K562 (cell line): ENCODE results near the gene ZNF473. TPM values are rescaled to one million over a fixed set of nuclear protein-coding genes. Genes with fewer than 3 reads are reported as not detected.

Experiments used
- EHMT2 ChIP-seq: fragments of 450-650 bp; IDR thresholded peaks from 2 replicates; pipeline ENCODE4 v1.6.1; 2018; ENCODE audit warnings: antibody characterized with exemption
- ETS2 ChIP-seq: IDR thresholded peaks from 2 replicates; pipeline ENCODE4 v1.6.1; 2016; ENCODE audit warnings: borderline replicate concordance, missing genetic modification characterization, mild to moderate bottlenecking, moderate library complexity, missing compliant biosample characterization; ENCODE audit not compliant: poor library complexity, severe bottlenecking
- ETV1 ChIP-seq: fragments of 450-650 bp; conservative IDR thresholded peaks from 2 replicates; pipeline ENCODE4 v1.6.1; 2016; ENCODE audit warnings: missing genetic modification characterization, control low read depth, low read depth, missing compliant biosample characterization
- MAFK ChIP-seq: IDR thresholded peaks from 2 replicates; pipeline ENCODE4 v1.6.1; 2011; ENCODE audit warnings: low read length, improper control_type of control experiment
- MEF2D ChIP-seq: conservative IDR thresholded peaks from 2 replicates; pipeline ENCODE4 v1.6.1; 2016; ENCODE audit warnings: low read depth, missing genetic modification characterization, missing compliant biosample characterization
- NRF1 ChIP-seq, 2 experiments: fragments of 450-650 bp; IDR thresholded peaks in 1 of 2; conservative IDR thresholded peaks in 1 of 2; 2 replicates each; pipeline ENCODE4 v1.6.1; 2014; ENCODE audit warnings: mild to moderate bottlenecking in 2 of 2
- PCBP2 ChIP-seq: fragments of 200-400 bp; formaldehyde crosslinking; IDR thresholded peaks from 2 replicates; pipeline ENCODE4 v1.6.1; 2018; ENCODE audit warnings: low read length, low read depth, mild to moderate bottlenecking, moderate library complexity; ENCODE audit not compliant: poor library complexity, severe bottlenecking
- RBM14 ChIP-seq: fragments of 200-400 bp; formaldehyde crosslinking; IDR thresholded peaks from 2 replicates; pipeline ENCODE4 v1.6.1; 2018; ENCODE audit warnings: low read depth, mild to moderate bottlenecking, low read length, moderate library complexity, borderline replicate concordance; ENCODE audit not compliant: insufficient read depth
- RCOR1 ChIP-seq, 2 experiments: IDR thresholded peaks; 2 replicates each; pipeline ENCODE4 v1.6.1; 2012; ENCODE audit warnings: low read depth in 2 of 2, low read length in 2 of 2, borderline replicate concordance in 1 of 2, improper control_type of control experiment in 1 of 2
- THRB ChIP-seq: fragments of 450-650 bp; formaldehyde crosslinking; conservative IDR thresholded peaks from 2 replicates; pipeline ENCODE4 v1.4.0; 2022; ENCODE audit warnings: mild to moderate bottlenecking, missing genetic modification characterization
- VEZF1 ChIP-seq: fragments of 200-800 bp; sonication (Bioruptor generic); IDR thresholded peaks from 2 replicates; pipeline ENCODE4 v1.6.1; 2017; ENCODE audit warnings: missing genetic modification characterization, missing compliant biosample characterization
- ZBTB9 ChIP-seq: fragments of 450-650 bp; formaldehyde crosslinking; IDR thresholded peaks from 2 replicates; pipeline ENCODE4 v1.4.0; 2020; ENCODE audit warnings: mild to moderate bottlenecking, moderate library complexity
- ZHX1 ChIP-seq: fragments of 150-350 bp; conservative IDR thresholded peaks from 2 replicates; pipeline ENCODE4 v1.6.1; 2014; ENCODE audit warnings: low read length
- polyA plus RNA-seq, 8 experiments: library from polyadenylated mRNA; depleted of rRNA in 4 of 8; stranded (reverse) in 5 of 8; unstranded in 3 of 8; fragments of >200 nt; fragmentation: Nextera tagmentation in 2 of 8; fragmentation: Illumina TruSeq in 1 of 8; extraction: Ambion mirVana in 2 of 8; extraction: Trizol in 1 of 8; gene quantifications; 2 replicates each; pipeline versions ENCODE4 v1.2.1 to v1.2.3, GENCODE V29; 2011 to 2014; ENCODE audit warnings: inconsistent platforms in 1 of 8, missing spikeins in 1 of 8
- total RNA-seq, 7 experiments: library from RNA; depleted of rRNA in 6 of 7; stranded (reverse); fragments of >200 nt in 6 of 7; fragmentation: Illumina TruSeq in 2 of 7; extraction: Trizol in 2 of 7; gene quantifications; 2 replicates each; pipeline versions ENCODE4 v1.2.1 to v1.2.3, GENCODE V29; 2011 to 2021; ENCODE audit warnings: low replicate concordance in 1 of 7

ZNF473 gene
- total and polyA plus RNA-seq, 9 of the 15 experiments (the other 6 are each of a cell fraction or from before 2014, with no cell fraction given), result 8.2 to 34.0 (median 28.5) TPM

- TF ChIP-seq THRB (CRISPR knock-in tag) (no peak; the same call in 1 of the 2 replicates), MEF2D (no peak), ZBTB9 (CRISPR knock-in tag) (peak; percentile 77; the same call in 1 of the 2 replicates), ETV1 (tag) (peak; percentile 54), MAFK (no peak; the same call in 1 of the 2 replicates), RBM14 (no peak), ZHX1 (no peak; the same call in 1 of the 2 replicates), RCOR1 (IDR thresholded peaks at IDR 0.05; ENCODE audit: borderline replicate concordance in 1 of 2, low read depth in 2 of 2, low read length in 2 of 2) (peak in 1 of 2 experiments; percentile 13; a peak in 1 of 4 replicates), EHMT2 (no peak), PCBP2 (no peak), NRF1 (conservative IDR thresholded peaks at IDR 0.05 in 1 of 2, IDR thresholded peaks at IDR 0.05 in 1 of 2) (peak; percentile 100), VEZF1 (CRISPR knock-in tag) (peak; percentile 79), ETS2 (no peak)
Observed at GRCh38 chr19:50025022-50025793, 597 bp upstream of the ZNF473 start, which contains the start of gene VRK3 (continued).
